Fibroblast of lung (primary cell): ENCODE data around the gene MYH9.

ENCODE experiments used
- CTCF ChIP-seq, 2 donors: IDR thresholded peaks in 1 of 2; conservative IDR thresholded peaks in 1 of 2; 1 replicate in 1 of 2; 2 replicates in 1 of 2; pipeline ENCODE4 v1.5.1; 2011 to 2012; ENCODE audit warnings: low read length in 2 of 2, control low read depth in 1 of 2, inconsistent platforms in 1 of 2, low read depth in 1 of 2, mild to moderate bottlenecking in 1 of 2
- EZH2 ChIP-seq: IDR thresholded peaks from 2 replicates; pipeline ENCODE4 v1.5.1; 2012; ENCODE audit warnings: low read length, control low read depth, mild to moderate bottlenecking; ENCODE audit errors: missing control alignments

GRCh38 chr22:36247955-36248354 lies 139.8 kb downstream of the MYH9 start:
- TF ChIP-seq EZH2 (no peak), CTCF (conservative IDR thresholded peaks at IDR 0.05 in 1 of 2, IDR thresholded peaks at IDR 0.05 in 1 of 2; ENCODE audit: low read depth in 1 of 2, low read length in 2 of 2) (no peak)
